ENCODE data around the gene MGMT.

Gene MGMT

GRCh38 chr10:129521161-129522025 lies 54.4 kb downstream of the MGMT start:
- no peak for DNase-seq (ENCODE audit: low read depth)

- no peak for DNase-seq (ENCODE audit: low read depth)
Observed at GRCh38 chr10:129522041-129522585, 55.1 kb downstream of the MGMT start.

GRCh38 chr10:129523031-129523722 lies 56.1 kb downstream of the MGMT start:
- no peak for DNase-seq (ENCODE audit: low read depth)

GRCh38 chr10:129523723-129524316 lies 56.8 kb downstream of the MGMT start:
- no peak for DNase-seq (ENCODE audit: low read depth)

- DNase-seq (ENCODE audit: low read depth), result no peak
Observed at GRCh38 chr10:129524936-129525335, 57.9 kb downstream of the MGMT start.

- DNase-seq (ENCODE audit: low read depth), result no peak
Observed at GRCh38 chr10:129525401-129525801, 58.4 kb downstream of the MGMT start.

- no peak for DNase-seq (ENCODE audit: low read depth)
Observed at GRCh38 chr10:129526943-129527342, 59.9 kb downstream of the MGMT start.

- DNase-seq (ENCODE audit: low read depth), result no peak
Observed at GRCh38 chr10:129528376-129528978, 61.4 kb downstream of the MGMT start.

- DNase-seq (ENCODE audit: low read depth), result no peak
Observed at GRCh38 chr10:129530581-129530980, 63.5 kb downstream of the MGMT start.

GRCh38 chr10:129531195-129531968 lies 64.3 kb downstream of the MGMT start:
- no peak for DNase-seq (ENCODE audit: low read depth)

GRCh38 chr10:129531969-129532660 lies 65.1 kb downstream of the MGMT start:
- DNase-seq (ENCODE audit: low read depth), result no peak

- DNase-seq (ENCODE audit: low read depth), result no peak
Observed at GRCh38 chr10:129532838-129533237, 65.8 kb downstream of the MGMT start.

- DNase-seq (ENCODE audit: low read depth), result no peak
Observed at GRCh38 chr10:129533281-129533680, 66.2 kb downstream of the MGMT start.

- DNase-seq (ENCODE audit: low read depth), result no peak
Observed at GRCh38 chr10:129534826-129535225, 67.8 kb downstream of the MGMT start.

- DNase-seq (ENCODE audit: low read depth), result no peak
Observed at GRCh38 chr10:129536336-129536735, 69.3 kb downstream of the MGMT start.

GRCh38 chr10:129537151-129537550 lies 70.1 kb downstream of the MGMT start:
- no peak for DNase-seq (ENCODE audit: low read depth)

GRCh38 chr10:129538236-129538635 lies 71.2 kb downstream of the MGMT start:
- DNase-seq (ENCODE audit: low read depth), result no peak

GRCh38 chr10:129541200-129541599 lies 74.2 kb downstream of the MGMT start:
- DNase-seq (ENCODE audit: low read depth), result no peak

- no peak for DNase-seq (ENCODE audit: low read depth)
Observed at GRCh38 chr10:129541748-129542487, 74.9 kb downstream of the MGMT start.

- no peak for DNase-seq (ENCODE audit: low read depth)
Observed at GRCh38 chr10:129542589-129542988, 75.5 kb downstream of the MGMT start.

All from activated T-cell treated with anti-CD3 and anti-CD28 coated beads for 48 hours (primary cell).